Pancreas (tissue), 10 donors: ENCODE results near the gene MSI2. TPM values are rescaled to one million over a fixed set of nuclear protein-coding genes. Genes with fewer than 3 reads are reported as not detected.

Source experiments
- ATAC-seq, 4 donors: fragments of 200-7000 bp; cut with Tn5 transposase; one replicate each; pipeline versions ENCODE4 v1.8.0 to v1.9.1; 2020; ENCODE audit warnings: mild to moderate bottlenecking in 4 of 4, moderate library complexity in 4 of 4
- DNase-seq, 6 donors: peaks; one replicate each; pipeline ENCODE4 v3.0.0-alpha.2; 2020
- FAIRE-seq: peaks from 2 replicates; lab custom pipeline; 2012; peaks lifted over from hg19 to GRCh38; lab: Jason Lieb, UNC
- H3K27ac ChIP-seq, 4 donors: fragments of 200-600 bp; sonication (generic); 1 replicate in 3 of 4; 2 replicates in 1 of 4; pipeline versions ENCODE4 v1.5.0 to v1.8.0; 2020
- H3K27me3 ChIP-seq, 4 donors: fragments of 200-600 bp; one replicate each; pipeline ENCODE4 v1.8.0; 2021
- H3K36me3 ChIP-seq, 3 donors: fragments of 200-600 bp; sonication (generic) in 1 of 3; one replicate each; pipeline versions ENCODE4 v1.5.0 to v1.8.0; 2020 to 2021
- H3K4me1 ChIP-seq, 3 donors: fragments of 200-600 bp; one replicate each; pipeline ENCODE4 v1.8.0; 2021
- H3K4me3 ChIP-seq, 4 donors: fragments of 200-600 bp; sonication (generic) in 2 of 4; one replicate each; pipeline versions ENCODE4 v1.5.0 to v1.8.0; 2020 to 2021
- H3K9me3 ChIP-seq, 4 donors: fragments of 200-600 bp; one replicate each; pipeline ENCODE4 v1.8.0; 2021
- CTCF ChIP-seq, 4 donors: fragments of 200-600 bp; sonication (generic) in 3 of 4; IDR thresholded peaks; one replicate each; pipeline versions ENCODE4 v1.5.0 to v1.8.0; 2021; ENCODE audit warnings: antibody characterized with exemption in 4 of 4
- WGBS, 2 donors: extraction: QIAGEN DNeasy Blood & Tissue Kit; methylation state at CpG; one replicate each; pipeline ENCODE4 v1.1.7; 2013; 5-methylcytosine and 5-hydroxymethylcytosine counted together
- intact Hi-C, 3 donors: fragments of 100-400 bp; cut with DNase I; formaldehyde crosslinking; loops; one replicate each; pipeline versions ENCODE4 v1.11.1 to v1.14.2; 2022
- polyA plus RNA-seq, 2 donors: library from polyadenylated mRNA; stranded (reverse); fragments of 200-250 nt; gene quantifications; one replicate each; pipeline ENCODE4 v1.2.3, GENCODE V29; 2013
- total RNA-seq, 6 donors: library from RNA; stranded (reverse); fragmentation: NEBNext Ultra II Directional in 4 of 6; extraction: Animal tissue kit (Norgen Biotek cat#: 25700) in 4 of 6; gene quantifications; one replicate each; pipeline versions ENCODE4 v1.2.1 to v1.2.4, GENCODE V29; 2021 to 2023
- donor health status: healthy with polysubstance abuse.
- donor health status: DM: no; HTN: no; CAD: no; lungs with moderate emphysema.
- donor health status: DM: no; HTN: no; CAD: no.
- donor health status: control.
- donor health status: control.
- donor health status: Bipolar disorder and iron deficiency.
- donor health status: DM: yes; HTN: yes; CAD: no.
- donor health status: DM: no; HTN: no; CAD: no.
- donor health status: DM: no; HTN: no; CAD: no.
- donor health status: DM: yes; HTN: yes; CAD: no.

MSI2 gene
- total and polyA plus RNA-seq, 8 donors = 10.4 to 48.9 (median 30.1) TPM

GRCh38 chr17:57375770-57376225, 119.5 kb downstream of the MSI2 start:
- Histone ChIP-seq H3K27ac (peak overlapping the region in 1 of 4 donors; percentile 2), H3K27me3 (peaks cover 0 to 5% (median 0%) of the 10 kb centered on the region in 4 donors), H3K9me3 (no peaks in the 10 kb centered on the region), H3K4me1 (peaks cover 3 to 23% (median 4%) of the 10 kb centered on the region in 3 donors), H3K36me3 (no peaks in the 10 kb centered on the region), H3K4me3 (no peak overlapping the region)
- WGBS, 2 donors = 83 to 87% methylated on average over 12 of the region's 12 CpGs
- DNase-seq (no peak), ATAC-seq (peak in 1 of 4 donors; percentile 24), FAIRE-seq (no peak)
- TF ChIP-seq CTCF (IDR thresholded peaks at IDR 0.05) = no peak
- intact Hi-C loops = no loop called here

- Histone ChIP-seq H3K27ac (no peak overlapping the region), H3K4me1 (peaks cover 0 to 16% (median 4%) of the 10 kb centered on the region in 3 donors), H3K4me3 (no peak overlapping the region), H3K36me3 (no peaks in the 10 kb centered on the region), H3K9me3 (no peaks in the 10 kb centered on the region), H3K27me3 (peaks cover 0 to 5% (median 0%) of the 10 kb centered on the region in 4 donors)
- TF ChIP-seq CTCF (IDR thresholded peaks at IDR 0.05) = no peak
- DNase-seq = peak in 2 of 6 donors; percentile 31 to 46
- intact Hi-C loops = no loop called here
- WGBS, 2 donors = 77 to 78% methylated on average over 7 of the region's 7 CpGs
- peak; percentile 19 to 53 (median 37) for ATAC-seq
- no peak for FAIRE-seq
These were observed 120.8 kb downstream of the MSI2 start for GRCh38 chr17:57377094-57377493.

GRCh38 chr17:57379237-57379894, 123.0 kb downstream of the MSI2 start:
- Histone ChIP-seq H3K36me3 (no peaks in the 10 kb centered on the region), H3K4me3 (no peak overlapping the region), H3K27ac (peak overlapping the region in 2 of 4 donors; percentile 53 to 54), H3K27me3 (no peaks in the 10 kb centered on the region), H3K4me1 (peaks cover 0 to 6% (median 4%) of the 10 kb centered on the region in 3 donors), H3K9me3 (no peaks in the 10 kb centered on the region)
- FAIRE-seq = no peak
- WGBS, 2 donors = 67% methylated on average over 13 of the region's 13 CpGs
- no peak for TF ChIP-seq CTCF (IDR thresholded peaks at IDR 0.05)
- ATAC-seq = peak in 3 of 4 donors; percentile 35 to 55 (median 52)
- no peak for DNase-seq
- intact Hi-C loops = no loop called here

- peaks cover 0 to 6% (median 4%) of the 10 kb centered on the region in 3 donors for H3K4me1 ChIP-seq
- TF ChIP-seq CTCF (IDR thresholded peaks at IDR 0.05) = no peak
- no peaks in the 10 kb centered on the region for H3K9me3 ChIP-seq
- no peak for ATAC-seq
- H3K27me3 ChIP-seq = no peaks in the 10 kb centered on the region
- FAIRE-seq = no peak
- peak overlapping the region in 2 of 4 donors; percentile 53 to 54 for H3K27ac ChIP-seq
- DNase-seq = no peak
- 95% methylated on average over 12 of the region's 12 CpGs for WGBS, 2 donors
- intact Hi-C loops = no loop called here
- H3K36me3 ChIP-seq = no peaks in the 10 kb centered on the region
- no peak overlapping the region for H3K4me3 ChIP-seq
These were observed 123.6 kb downstream of the MSI2 start for GRCh38 chr17:57379895-57380434.

GRCh38 chr17:57381498-57381897, 125.2 kb downstream of the MSI2 start:
- DNase-seq = no peak
- Histone ChIP-seq H3K4me1 (peaks cover 0 to 2% (median 0%) of the 10 kb centered on the region in 3 donors), H3K36me3 (no peaks in the 10 kb centered on the region), H3K4me3 (no peak overlapping the region), H3K9me3 (no peaks in the 10 kb centered on the region), H3K27me3 (no peaks in the 10 kb centered on the region), H3K27ac (no peak overlapping the region)
- ATAC-seq = no peak
- 94 to 96% methylated on average over 4 of the region's 4 CpGs for WGBS, 2 donors
- FAIRE-seq = no peak
- TF ChIP-seq CTCF (IDR thresholded peaks at IDR 0.05) = no peak
- intact Hi-C loops = no loop called here
